NCI-H1930 (cell line): ENCODE data around the gene CDK10.

Source experiments
- DNase-seq, 2 experiments: peaks; one replicate each; lab custom pipeline; 2025; lab: John Stamatoyannopoulos, UW

CDK10 gene

GRCh38 chr16:89712274-89712781 lies 25.8 kb downstream of the CDK10 start:
- DNase-seq = no peak

DNA sequence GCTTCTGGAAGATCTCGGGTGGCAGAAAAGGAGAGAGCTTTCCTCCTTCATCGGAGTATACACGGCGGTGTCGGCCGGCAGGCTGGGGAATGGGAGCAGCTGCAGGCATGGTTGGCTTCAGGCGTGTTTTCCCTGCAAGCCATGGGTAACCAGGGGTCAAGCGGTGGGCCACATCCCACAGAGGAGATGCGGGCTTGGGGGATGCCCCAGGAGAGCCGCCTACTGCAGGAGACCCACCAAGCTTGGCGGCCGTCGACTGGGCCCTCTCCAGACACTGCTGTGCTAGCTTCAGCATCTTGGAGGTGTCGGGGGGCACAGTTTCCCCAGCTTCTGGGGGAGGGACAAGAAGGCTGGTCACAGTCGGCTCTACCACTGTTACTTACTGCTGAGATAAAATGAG lies 30.0 kb downstream of the CDK10 start:
- DNase-seq = no peak

- no peak for DNase-seq
Measured at GRCh38 chr16:89716916-89717687, 30.6 kb downstream of the CDK10 start.

DNA sequence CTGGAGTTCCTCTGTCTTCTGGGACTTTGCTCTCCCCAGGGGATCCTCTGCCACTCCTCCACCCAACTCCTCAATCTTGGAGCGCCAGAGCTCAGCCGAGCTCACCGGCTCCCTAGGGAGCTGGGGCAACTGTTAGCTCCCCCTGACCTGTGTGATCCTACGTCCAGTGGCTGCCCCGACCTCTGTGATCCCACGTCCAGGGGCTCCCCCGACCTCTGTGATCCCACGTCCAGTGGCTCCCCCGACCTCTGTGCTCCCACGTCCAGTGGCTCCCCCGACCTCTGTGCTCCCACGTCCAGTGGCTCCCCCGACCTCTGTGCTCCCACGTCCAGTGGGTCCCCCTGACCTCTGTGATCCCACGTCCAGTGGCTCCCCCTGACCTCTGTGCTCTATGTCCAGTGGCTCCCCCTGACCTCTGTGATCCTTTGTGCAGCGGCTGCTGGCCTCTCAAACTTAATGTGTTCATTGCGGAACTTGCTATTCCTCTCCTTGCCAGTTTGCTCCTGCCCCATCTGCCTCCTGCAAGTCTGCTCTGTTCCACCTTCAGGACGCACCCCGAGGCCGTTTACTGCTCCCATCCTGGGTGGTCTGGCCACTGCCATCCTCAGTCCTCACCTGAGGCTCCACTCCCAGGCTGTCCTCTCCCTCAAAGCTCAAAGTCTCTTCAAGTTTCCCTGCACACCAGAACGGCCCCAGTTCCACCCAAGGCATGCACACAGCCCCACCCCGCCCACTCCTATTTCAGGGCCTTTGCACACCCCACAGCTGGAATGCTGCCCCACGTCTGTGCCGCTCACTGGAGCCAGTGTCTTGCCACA lies 31.4 kb downstream of the CDK10 start:
- DNase-seq = no peak

DNA sequence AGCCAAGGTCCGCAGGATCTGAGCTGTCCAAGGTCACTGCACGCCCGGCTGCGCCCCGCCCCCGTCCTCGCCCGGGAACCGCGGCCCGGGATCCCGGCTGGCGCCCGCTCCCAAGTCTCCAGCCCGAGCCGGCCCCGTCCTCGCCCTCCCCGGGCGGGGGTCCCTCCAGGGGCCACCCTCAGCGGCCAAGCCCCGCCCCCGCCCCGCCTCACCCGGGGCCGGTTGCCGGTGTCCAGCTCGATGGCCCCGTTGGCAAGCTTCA lies 34.0 kb downstream of the CDK10 start:
- DNase-seq = no peak

- DNase-seq = peak; percentile 43 to 80
Measured at GRCh38 chr16:89720813-89721545, 34.5 kb downstream of the CDK10 start, which contains the start of the genes VPS9D1 and ZNF276. VPS9D1 (minus strand) TSS chr16:89720898; CDS start chr16:89720861, 37 bp downstream. ZNF276 (plus strand) TSS chr16:89721537; CDS start chr16:89721641, 104 bp downstream.

GRCh38 chr16:89721546-89722391 lies 35.3 kb downstream of the CDK10 start:
- DNase-seq = no peak

DNA sequence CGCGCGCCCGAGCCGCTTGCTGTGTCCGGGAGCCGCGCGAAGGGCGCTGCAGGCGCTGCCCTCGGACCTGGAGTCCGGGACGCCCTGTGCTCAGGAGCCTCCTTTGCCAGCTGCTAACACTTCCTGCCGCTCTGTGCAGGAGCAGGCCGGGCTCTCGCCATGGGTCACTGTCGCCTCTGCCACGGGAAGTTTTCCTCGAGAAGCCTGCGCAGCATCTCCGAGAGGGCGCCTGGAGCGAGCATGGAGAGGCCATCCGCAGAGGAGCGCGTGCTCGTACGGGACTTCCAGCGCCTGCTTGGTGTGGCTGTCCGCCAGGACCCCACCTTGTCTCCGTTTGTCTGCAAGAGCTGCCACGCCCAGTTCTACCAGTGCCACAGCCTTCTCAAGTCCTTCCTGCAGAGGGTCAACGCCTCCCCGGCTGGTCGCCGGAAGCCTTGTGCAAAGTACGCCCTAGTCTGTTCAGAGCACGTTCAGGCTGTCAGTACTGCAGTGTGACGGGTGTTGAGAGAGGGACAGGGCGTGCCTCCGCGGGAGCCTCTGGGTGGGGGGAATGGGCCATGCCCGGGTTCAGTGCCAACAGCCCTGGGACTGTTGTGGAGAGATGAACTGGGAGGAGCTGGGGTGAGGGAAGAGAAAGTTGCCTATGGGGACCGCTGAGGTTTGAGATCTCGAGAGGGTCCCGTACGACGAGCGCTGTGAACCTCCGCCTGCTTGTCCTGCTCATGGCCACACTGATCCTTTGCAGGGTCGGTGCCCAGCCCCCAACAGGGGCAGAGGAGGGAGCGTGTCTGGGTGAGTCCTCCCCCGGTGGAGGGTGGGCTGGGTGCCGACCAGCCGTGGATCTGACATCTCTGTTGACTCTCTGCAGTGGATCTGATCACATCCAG lies 36.1 kb downstream of the CDK10 start:
- no peak for DNase-seq

- DNase-seq = no peak
Measured at GRCh38 chr16:89723279-89724250, 37.1 kb downstream of the CDK10 start.

DNA sequence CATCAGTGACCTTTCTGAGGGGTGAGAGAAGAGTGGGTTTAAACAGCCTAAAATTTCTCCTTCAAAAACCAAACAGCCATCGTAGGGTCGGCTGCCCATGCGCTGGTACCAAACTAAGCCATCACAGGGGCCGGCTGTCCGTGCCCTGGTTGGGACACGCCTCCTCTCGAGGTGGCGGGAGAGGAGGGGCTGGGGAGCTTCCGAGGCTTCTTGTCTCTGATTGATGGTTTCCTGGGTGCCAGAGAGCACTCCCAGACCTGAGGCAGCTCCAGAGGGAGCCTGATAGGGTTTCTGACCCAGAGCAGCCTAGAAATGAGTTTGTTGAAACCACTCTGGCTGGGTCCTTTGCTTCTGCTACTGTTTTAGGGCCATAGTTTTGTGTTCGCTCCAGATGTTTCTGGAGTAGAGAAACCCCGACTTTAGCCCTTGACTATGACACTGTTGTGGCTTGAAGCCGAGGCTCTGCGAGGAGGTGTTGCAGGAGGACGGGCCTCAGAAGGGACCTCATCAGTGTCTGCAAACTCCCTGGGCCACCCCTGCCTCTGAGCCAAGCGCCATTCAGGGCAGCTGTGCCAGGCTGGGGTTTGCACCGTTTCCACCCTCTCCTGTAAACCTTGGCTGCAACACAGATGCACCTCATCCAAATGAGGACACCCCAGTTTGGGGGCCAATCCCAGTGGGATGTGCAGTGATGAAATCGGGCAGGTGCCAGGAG lies 41.1 kb downstream of the CDK10 start:
- no peak for DNase-seq

DNA sequence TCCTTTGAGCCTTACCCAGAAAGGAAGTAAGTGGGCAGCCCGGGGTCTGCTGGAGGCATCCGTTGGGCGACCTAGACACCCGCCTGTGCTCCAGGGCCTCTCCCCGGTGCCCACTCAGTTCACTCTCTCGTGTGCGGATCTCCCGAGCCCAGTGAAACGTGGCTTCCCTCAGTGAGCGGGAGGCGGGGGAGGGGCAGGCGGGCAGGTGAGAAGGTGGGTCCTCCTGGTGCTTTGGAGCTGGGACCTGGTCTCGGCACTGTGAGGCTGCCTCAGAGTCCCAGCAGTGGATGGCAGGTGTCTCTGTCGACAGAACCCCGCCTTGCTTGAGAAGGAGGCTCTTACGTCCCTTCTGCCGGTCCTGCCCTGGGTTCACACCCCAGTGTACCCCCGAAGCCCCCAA lies 42.8 kb downstream of the CDK10 start:
- DNase-seq = no peak

GRCh38 chr16:89729863-89730593 lies 43.5 kb downstream of the CDK10 start:
- DNase-seq = no peak

GRCh38 chr16:89730610-89731234 lies 44.2 kb downstream of the CDK10 start:
- DNase-seq = no peak

DNA sequence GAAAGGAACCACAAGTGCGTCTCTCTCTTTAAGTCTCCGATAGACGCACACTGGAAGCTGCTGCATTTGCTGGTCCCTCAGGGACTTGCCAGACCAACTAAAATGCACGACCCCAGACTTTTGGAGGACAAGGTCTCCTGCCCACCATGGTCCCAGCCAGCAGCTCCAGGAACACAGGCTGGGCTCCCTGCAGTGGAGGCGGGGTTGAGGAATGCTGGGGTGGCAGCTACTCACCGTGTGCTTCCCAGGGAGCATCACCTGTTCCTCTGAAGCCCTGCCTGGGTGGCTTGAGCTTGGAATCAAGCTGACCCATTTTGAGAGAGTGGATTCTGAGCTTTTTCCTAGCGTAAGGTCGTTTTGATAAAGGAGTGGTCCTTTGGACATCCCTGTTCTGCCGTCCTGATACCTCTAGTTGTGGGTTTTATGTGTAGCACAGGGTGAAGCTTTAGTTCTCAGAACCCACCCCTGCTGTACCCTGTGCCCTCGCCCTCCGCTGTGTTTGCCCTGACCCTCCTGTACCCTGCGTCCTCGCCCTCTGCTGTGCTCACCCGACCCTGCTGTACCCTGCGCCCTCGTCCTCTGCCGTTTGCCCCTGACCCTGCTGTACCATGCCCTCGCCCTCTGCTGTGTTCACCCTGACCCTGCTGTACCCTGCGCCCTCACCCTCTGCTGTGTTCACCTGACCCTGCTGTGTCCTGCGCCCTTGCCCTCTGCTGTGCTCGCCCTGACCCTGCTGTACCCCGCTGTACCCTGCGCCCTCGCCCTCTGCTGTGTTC lies 45.8 kb downstream of the CDK10 start:
- DNase-seq = no peak

DNA sequence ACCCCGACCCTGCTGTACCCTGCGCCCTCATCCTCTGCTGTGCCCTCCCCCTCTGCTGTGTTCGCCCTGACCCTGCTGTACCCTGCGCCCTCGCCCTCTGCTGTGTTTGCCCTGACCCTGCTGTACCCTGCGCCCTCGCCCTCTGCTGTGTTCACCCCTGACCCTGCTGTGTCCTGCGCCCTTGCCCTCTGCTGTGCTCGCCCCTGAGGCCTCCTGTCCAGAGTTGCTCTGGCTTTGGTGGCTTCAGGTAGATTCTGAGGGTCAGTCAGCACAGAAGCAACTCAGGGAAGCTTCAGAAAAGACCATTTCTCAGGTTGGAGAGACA lies 46.4 kb downstream of the CDK10 start:
- no peak for DNase-seq

GRCh38 chr16:89733322-89733721 lies 46.8 kb downstream of the CDK10 start:
- no peak for DNase-seq

DNA sequence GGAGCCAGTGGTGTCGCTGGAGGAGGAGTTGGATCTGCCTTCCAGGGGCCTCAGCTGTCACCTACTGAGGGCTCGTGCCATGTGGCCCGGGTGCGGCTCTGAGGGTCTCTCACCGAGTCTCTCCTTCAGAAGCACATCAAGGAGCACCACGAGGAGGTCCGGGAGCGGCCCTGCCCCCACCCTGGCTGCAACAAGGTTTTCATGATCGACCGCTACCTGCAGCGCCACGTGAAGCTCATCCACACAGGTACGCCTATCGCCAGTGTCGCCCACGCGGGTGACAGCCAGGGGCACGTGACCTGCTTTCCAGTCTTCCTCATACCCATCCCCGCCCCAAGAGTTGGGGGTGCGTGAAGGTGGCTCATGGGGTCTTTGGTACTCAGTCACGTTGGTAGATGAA lies 47.3 kb downstream of the CDK10 start:
- no peak for DNase-seq
